Airway epithelial cell (primary cell): ENCODE results near the gene NR3C2. TPM values are rescaled to one million over a fixed set of nuclear protein-coding genes. Genes with fewer than 3 reads are reported as not detected.

Experiments
- total RNA-seq: library from RNA; depleted of rRNA; stranded (reverse); fragments of >200 nt; gene quantifications from 2 replicates; pipeline ENCODE4 v1.2.3, GENCODE V29; 2015

Gene NR3C2
- total RNA-seq: 0.14 and 0.42 TPM in 2 replicates

DNA sequence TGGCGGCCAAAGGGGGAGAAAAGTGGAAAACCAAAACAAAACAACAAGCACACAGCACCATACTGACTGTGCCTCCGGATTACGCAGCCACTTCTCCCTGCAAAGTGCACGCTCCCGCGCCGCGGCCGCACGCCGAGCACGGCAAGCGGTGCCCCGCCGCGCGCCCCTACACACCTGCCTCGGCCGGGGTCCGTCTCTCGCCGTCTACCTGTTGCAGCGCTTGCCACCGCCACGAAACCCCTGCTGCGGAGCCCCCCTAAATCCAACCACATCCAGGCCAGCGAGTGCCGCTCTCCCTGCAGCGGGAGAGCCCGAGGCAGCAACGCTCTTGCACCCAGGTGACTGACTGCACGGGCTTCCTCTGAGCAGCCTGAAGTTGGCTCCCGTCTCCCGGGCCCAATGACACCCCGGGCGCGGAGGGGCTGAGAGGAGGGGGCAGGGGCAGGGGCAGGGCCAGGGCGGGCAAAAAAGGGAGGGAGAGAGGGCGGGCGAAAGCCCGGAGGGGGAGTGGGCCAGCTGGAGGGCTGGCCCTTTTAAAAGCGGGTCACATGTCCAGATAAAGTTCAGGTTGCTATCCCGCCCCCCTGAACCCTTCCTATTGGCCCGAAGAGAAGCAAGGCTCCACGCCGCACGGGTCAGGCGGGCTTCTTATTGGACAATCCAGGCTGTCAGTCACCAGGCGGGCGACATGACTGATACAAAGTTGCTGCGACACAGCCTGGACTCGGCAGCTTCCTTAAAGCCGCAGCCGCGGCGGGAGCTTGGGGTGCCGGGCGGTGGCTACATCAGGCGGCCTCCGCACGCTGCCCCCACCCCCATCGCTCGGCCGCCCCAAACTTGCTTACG, at the start of gene NR3C2:
Gene NR3C2 (minus strand): TSS at position 429 of the 846 bp plus-strand sequence.

